Liver (tissue), 9 donors: ENCODE results near the gene CHN1. TPM values are rescaled to one million over a fixed set of nuclear protein-coding genes. Genes with fewer than 3 reads are reported as not detected.

ENCODE experiments used
- DNase-seq: peaks from one replicate; pipeline ENCODE4 v3.0.0-alpha.2; 2017; ENCODE audit warnings: low spot score
- H3K27ac ChIP-seq, 2 donors: one replicate each; pipeline ENCODE4 v1.7.0; 2013; ENCODE audit warnings: inconsistent platforms in 2 of 2, low read length in 2 of 2, control low read depth in 1 of 2, low read depth in 1 of 2, mild to moderate bottlenecking in 1 of 2
- H3K27me3 ChIP-seq, 4 donors: one replicate each; pipeline versions ENCODE4 v1.6.1 to v1.7.0; 2013; ENCODE audit warnings: low read length in 3 of 4, inconsistent platforms in 1 of 4, mild to moderate bottlenecking in 1 of 4, moderate library complexity in 1 of 4; ENCODE audit not compliant: control insufficient read depth in 4 of 4, insufficient read depth in 4 of 4
- H3K36me3 ChIP-seq, 4 donors: one replicate each; pipeline versions ENCODE4 v1.6.1 to v1.7.0; 2013; ENCODE audit warnings: low read length in 3 of 4, mild to moderate bottlenecking in 3 of 4, low read depth in 1 of 4, moderate library complexity in 1 of 4; ENCODE audit not compliant: control insufficient read depth in 4 of 4, insufficient read depth in 3 of 4
- H3K4me1 ChIP-seq, 4 donors: one replicate each; pipeline versions ENCODE4 v1.6.1 to v1.7.0; 2013; ENCODE audit warnings: low read length in 3 of 4, mild to moderate bottlenecking in 3 of 4, moderate library complexity in 1 of 4; ENCODE audit not compliant: control insufficient read depth in 4 of 4, insufficient read depth in 4 of 4
- H3K4me3 ChIP-seq, 3 donors: one replicate each; pipeline versions ENCODE4 v1.6.1 to v1.7.0; 2013; ENCODE audit warnings: low read length in 3 of 3, control low read depth in 1 of 3, low read depth in 1 of 3, mild to moderate bottlenecking in 1 of 3
- H3K9ac ChIP-seq, 2 donors: one replicate each; pipeline ENCODE4 v1.7.0; 2013; ENCODE audit warnings: low read length in 2 of 2, mild to moderate bottlenecking in 2 of 2, moderate library complexity in 2 of 2, control low read depth in 1 of 2, low read depth in 1 of 2
- H3K9me3 ChIP-seq, 4 donors: one replicate each; pipeline versions ENCODE4 v1.6.1 to v1.7.0; 2013; ENCODE audit warnings: low read length in 3 of 4; ENCODE audit not compliant: control insufficient read depth in 4 of 4
- EGR1 ChIP-seq, 2 donors: IDR thresholded peaks; 2 replicates each; pipeline ENCODE4 v1.6.1; 2016 to 2018; ENCODE audit warnings: antibody characterized with exemption in 2 of 2, low read depth in 2 of 2
- FOXA1 ChIP-seq: IDR thresholded peaks from 2 replicates; pipeline ENCODE4 v1.6.1; 2016; ENCODE audit warnings: antibody characterized with exemption
- FOXA2 ChIP-seq: IDR thresholded peaks from 2 replicates; pipeline ENCODE4 v1.6.1; 2016; ENCODE audit warnings: antibody characterized with exemption
- GABPA ChIP-seq, 2 donors: IDR thresholded peaks in 1 of 2; conservative IDR thresholded peaks in 1 of 2; 2 replicates each; pipeline ENCODE4 v1.6.1; 2016; ENCODE audit warnings: antibody characterized with exemption in 2 of 2, mild to moderate bottlenecking in 1 of 2, moderate library complexity in 1 of 2
- HNF4G ChIP-seq: IDR thresholded peaks from 2 replicates; pipeline ENCODE4 v1.6.1; 2016; ENCODE audit warnings: antibody characterized with exemption
- JUND ChIP-seq, 2 donors: IDR thresholded peaks; 2 replicates each; pipeline ENCODE4 v1.6.1; 2016; ENCODE audit warnings: antibody characterized with exemption in 2 of 2
- NR2F2 ChIP-seq: IDR thresholded peaks from 2 replicates; pipeline ENCODE4 v1.6.1; 2016; ENCODE audit warnings: antibody characterized with exemption
- RXRA ChIP-seq, 2 donors: IDR thresholded peaks; 2 replicates each; pipeline ENCODE4 v1.6.1; 2017 to 2018; ENCODE audit warnings: antibody characterized with exemption in 2 of 2, mild to moderate bottlenecking in 1 of 2
- SP1 ChIP-seq: IDR thresholded peaks from 2 replicates; pipeline ENCODE4 v1.6.1; 2018; ENCODE audit warnings: antibody characterized with exemption, mild to moderate bottlenecking
- TAF1 ChIP-seq: conservative IDR thresholded peaks from 2 replicates; pipeline ENCODE4 v1.6.1; 2016; ENCODE audit warnings: antibody characterized with exemption, mild to moderate bottlenecking
- YY1 ChIP-seq: IDR thresholded peaks from 2 replicates; pipeline ENCODE4 v1.6.1; 2016; ENCODE audit warnings: antibody characterized with exemption, mild to moderate bottlenecking
- WGBS: extraction: QIAGEN DNeasy Blood & Tissue Kit; methylation state at CpG from one replicate; pipeline ENCODE4 v1.1.7; 2013; 5-methylcytosine and 5-hydroxymethylcytosine counted together
- polyA plus RNA-seq, 2 donors: library from polyadenylated mRNA; stranded (reverse) in 1 of 2; unstranded in 1 of 2; fragments of 200-250 nt in 1 of 2; fragments of >200 nt in 1 of 2; fragmentation: Nextera tagmentation in 1 of 2; extraction: Ambion mirVana in 1 of 2; gene quantifications; one replicate each; pipeline versions ENCODE4 v1.2.1 to v1.2.3, GENCODE V29; 2013 to 2015
- total RNA-seq, 2 donors: library from RNA; depleted of rRNA; stranded (reverse); fragments of >200 nt; gene quantifications; one replicate each; pipeline ENCODE4 v1.2.3, GENCODE V29; 2014
- TF ChIP-seq, protein P1 (sequence below): IDR thresholded peaks from 2 replicates; pipeline ENCODE4 v1.6.1; 2016; ENCODE audit warnings: antibody characterized with exemption
- TF ChIP-seq, protein P2 (sequence below): IDR thresholded peaks from 2 replicates; pipeline ENCODE4 v1.6.1; 2016; ENCODE audit warnings: antibody characterized with exemption
- TF ChIP-seq, protein P3 (sequence below): fragments of 150-350 bp; IDR thresholded peaks from 2 replicates; pipeline ENCODE4 v1.5.1; 2017; ENCODE audit warnings: improper control_type of control experiment, low read depth, low read length; ENCODE audit not compliant: missing input control
- TF ChIP-seq, protein P4 (sequence below): IDR thresholded peaks from 2 replicates; pipeline ENCODE4 v1.6.1; 2016; ENCODE audit warnings: antibody characterized with exemption
- donor health status: healthy.
- donor health status: healthy.
- donor health status: healthy.
- donor health status: healthy.
- donor health status: healthy.

The CHN1 gene
- total and polyA plus RNA-seq, 4 donors, result 0.66 to 1.6 (median 1.1) TPM

DNA sequence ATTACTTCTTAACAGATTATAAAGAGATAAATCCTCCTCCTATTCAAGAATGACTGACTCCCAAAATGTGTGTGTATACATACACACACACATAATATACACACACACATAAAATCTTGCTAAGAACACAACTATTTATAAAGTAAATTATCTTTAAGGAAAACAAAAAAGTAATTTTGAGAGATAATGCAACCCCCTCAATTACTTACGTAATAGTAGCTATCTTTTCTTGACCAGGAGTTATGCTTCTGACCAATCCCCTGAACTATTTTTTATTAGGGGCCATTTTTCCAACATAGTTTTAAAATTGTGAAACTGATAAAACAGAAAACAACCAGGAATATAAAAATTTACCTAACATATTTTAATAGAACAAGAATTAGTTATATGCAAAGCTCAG, 127.9 kb downstream of the CHN1 start:
- 96% methylated on average over 1 of the region's 1 CpG for whole genome bisulfite sequencing
- Histone ChIP-seq H3K36me3 (no peaks in the 10 kb centered on the region), H3K9ac (no peak overlapping the region), H3K9me3 (no peaks in the 10 kb centered on the region), H3K4me3 (no peak overlapping the region), H3K27me3 (no peaks in the 10 kb centered on the region), H3K27ac (no peak overlapping the region), H3K4me1 (no peaks in the 10 kb centered on the region)
- TF ChIP-seq GABPA (IDR thresholded peaks at IDR 0.05 in 1 of 2, conservative IDR thresholded peaks at IDR 0.05 in 1 of 2) (no peak), NR2F2 (no peak), YY1 (no peak), RXRA (IDR thresholded peaks at IDR 0.05) (no peak), TAF1 (no peak), EGR1 (IDR thresholded peaks at IDR 0.05; ENCODE audit: low read depth in 2 of 2) (no peak), FOXA2 (no peak), SP1 (no peak)
- TF ChIP-seq, protein P1, sequence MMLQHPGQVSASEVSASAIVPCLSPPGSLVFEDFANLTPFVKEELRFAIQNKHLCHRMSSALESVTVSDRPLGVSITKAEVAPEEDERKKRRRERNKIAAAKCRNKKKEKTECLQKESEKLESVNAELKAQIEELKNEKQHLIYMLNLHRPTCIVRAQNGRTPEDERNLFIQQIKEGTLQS, result no peak
- TF ChIP-seq, protein P2, sequence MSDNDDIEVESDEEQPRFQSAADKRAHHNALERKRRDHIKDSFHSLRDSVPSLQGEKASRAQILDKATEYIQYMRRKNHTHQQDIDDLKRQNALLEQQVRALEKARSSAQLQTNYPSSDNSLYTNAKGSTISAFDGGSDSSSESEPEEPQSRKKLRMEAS, result no peak
- TF ChIP-seq, protein P3, sequence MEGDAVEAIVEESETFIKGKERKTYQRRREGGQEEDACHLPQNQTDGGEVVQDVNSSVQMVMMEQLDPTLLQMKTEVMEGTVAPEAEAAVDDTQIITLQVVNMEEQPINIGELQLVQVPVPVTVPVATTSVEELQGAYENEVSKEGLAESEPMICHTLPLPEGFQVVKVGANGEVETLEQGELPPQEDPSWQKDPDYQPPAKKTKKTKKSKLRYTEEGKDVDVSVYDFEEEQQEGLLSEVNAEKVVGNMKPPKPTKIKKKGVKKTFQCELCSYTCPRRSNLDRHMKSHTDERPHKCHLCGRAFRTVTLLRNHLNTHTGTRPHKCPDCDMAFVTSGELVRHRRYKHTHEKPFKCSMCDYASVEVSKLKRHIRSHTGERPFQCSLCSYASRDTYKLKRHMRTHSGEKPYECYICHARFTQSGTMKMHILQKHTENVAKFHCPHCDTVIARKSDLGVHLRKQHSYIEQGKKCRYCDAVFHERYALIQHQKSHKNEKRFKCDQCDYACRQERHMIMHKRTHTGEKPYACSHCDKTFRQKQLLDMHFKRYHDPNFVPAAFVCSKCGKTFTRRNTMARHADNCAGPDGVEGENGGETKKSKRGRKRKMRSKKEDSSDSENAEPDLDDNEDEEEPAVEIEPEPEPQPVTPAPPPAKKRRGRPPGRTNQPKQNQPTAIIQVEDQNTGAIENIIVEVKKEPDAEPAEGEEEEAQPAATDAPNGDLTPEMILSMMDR, result no peak
- no peak for DNase-seq

DNA sequence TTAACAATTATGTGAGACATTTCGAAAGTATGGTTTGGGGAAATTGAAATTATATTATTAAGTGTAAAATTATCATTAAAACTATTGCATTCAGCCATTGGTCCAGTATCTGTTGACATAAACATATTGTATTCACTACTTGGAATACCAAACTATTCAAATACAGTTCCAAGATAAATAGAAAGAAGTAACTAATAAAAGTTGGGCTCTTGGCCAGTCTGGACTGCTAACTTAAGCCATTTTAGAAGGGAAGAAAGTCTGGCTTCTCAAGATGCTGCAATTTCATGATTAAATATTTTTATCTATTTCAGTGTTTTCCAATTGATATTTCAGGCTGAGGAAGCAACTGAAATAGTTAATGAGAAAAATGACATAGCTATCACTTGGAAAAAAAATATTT, 131.1 kb downstream of the CHN1 start:
- H3K27ac ChIP-seq, result no peak overlapping the region
- H3K36me3 ChIP-seq, result no peaks in the 10 kb centered on the region
- 38% methylated on average over 1 of the region's 1 CpG for WGBS
- no peaks in the 10 kb centered on the region for H3K9me3 ChIP-seq
- TF ChIP-seq, protein P1, result no peak
- TF ChIP-seq, protein P3, result no peak
- TF ChIP-seq HNF4G, result no peak
- TF ChIP-seq, protein P2, result no peak
- TF ChIP-seq, protein P4, sequence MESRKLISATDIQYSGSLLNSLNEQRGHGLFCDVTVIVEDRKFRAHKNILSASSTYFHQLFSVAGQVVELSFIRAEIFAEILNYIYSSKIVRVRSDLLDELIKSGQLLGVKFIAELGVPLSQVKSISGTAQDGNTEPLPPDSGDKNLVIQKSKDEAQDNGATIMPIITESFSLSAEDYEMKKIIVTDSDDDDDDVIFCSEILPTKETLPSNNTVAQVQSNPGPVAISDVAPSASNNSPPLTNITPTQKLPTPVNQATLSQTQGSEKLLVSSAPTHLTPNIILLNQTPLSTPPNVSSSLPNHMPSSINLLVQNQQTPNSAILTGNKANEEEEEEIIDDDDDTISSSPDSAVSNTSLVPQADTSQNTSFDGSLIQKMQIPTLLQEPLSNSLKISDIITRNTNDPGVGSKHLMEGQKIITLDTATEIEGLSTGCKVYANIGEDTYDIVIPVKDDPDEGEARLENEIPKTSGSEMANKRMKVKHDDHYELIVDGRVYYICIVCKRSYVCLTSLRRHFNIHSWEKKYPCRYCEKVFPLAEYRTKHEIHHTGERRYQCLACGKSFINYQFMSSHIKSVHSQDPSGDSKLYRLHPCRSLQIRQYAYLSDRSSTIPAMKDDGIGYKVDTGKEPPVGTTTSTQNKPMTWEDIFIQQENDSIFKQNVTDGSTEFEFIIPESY, result no peak
- no peak for TF ChIP-seq YY1
- TF ChIP-seq FOXA2, result no peak
- TF ChIP-seq RXRA (IDR thresholded peaks at IDR 0.05), result no peak
- no peak for TF ChIP-seq FOXA1
- no peak for TF ChIP-seq NR2F2
- TF ChIP-seq SP1, result no peak
- TF ChIP-seq JUND (IDR thresholded peaks at IDR 0.05), result no peak
- H3K4me1 ChIP-seq, result no peaks in the 10 kb centered on the region
- no peak overlapping the region for H3K9ac ChIP-seq
- no peak overlapping the region for H3K4me3 ChIP-seq
- no peaks in the 10 kb centered on the region for H3K27me3 ChIP-seq
- no peak for DNase-seq
